Measurements from ENCODE around the gene PTPRD.

PTPRD gene

DNA sequence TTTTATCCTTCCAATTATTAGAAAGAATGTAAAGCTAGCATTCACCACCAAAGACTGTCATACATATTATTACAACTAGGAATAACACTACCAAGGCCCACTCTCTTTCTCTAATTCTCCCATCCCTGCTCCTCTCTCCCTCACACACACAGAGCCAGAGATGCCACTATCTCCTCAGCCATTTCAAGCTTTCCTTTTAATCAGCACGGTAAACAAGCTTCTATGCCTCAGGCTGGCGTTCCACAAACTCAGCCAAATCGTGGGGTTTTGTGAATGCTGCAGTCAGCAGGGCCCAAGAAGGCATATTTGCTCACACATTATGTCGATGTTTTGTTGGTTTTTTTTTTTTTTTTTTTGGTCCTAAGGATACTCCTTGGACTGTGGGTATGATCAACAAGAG, 1833.3 kb downstream of the PTPRD start:
- no peak for TF ChIP-seq EZH2phosphoT487 (IDR thresholded peaks at IDR 0.05; ENCODE audit: borderline replicate concordance, low read length)
- TF ChIP-seq, protein P1, sequence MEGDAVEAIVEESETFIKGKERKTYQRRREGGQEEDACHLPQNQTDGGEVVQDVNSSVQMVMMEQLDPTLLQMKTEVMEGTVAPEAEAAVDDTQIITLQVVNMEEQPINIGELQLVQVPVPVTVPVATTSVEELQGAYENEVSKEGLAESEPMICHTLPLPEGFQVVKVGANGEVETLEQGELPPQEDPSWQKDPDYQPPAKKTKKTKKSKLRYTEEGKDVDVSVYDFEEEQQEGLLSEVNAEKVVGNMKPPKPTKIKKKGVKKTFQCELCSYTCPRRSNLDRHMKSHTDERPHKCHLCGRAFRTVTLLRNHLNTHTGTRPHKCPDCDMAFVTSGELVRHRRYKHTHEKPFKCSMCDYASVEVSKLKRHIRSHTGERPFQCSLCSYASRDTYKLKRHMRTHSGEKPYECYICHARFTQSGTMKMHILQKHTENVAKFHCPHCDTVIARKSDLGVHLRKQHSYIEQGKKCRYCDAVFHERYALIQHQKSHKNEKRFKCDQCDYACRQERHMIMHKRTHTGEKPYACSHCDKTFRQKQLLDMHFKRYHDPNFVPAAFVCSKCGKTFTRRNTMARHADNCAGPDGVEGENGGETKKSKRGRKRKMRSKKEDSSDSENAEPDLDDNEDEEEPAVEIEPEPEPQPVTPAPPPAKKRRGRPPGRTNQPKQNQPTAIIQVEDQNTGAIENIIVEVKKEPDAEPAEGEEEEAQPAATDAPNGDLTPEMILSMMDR (IDR thresholded peaks at IDR 0.05; ENCODE audit: low read depth, low read length, poor library complexity, severe bottlenecking), result no peak
- H3K9me3 ChIP-seq (ENCODE audit: control insufficient read depth, insufficient read depth, low read length), result no peaks in the 10 kb centered on the region
- no peaks in the 10 kb centered on the region for H3F3A ChIP-seq (ENCODE audit: control insufficient read depth, insufficient read depth)
- H3K27ac ChIP-seq (ENCODE audit: low read depth, low read length), result no peak overlapping the region
- H3K9me2 ChIP-seq (replicated peaks; ENCODE audit: control insufficient read depth, low read length), result no peaks in the 10 kb centered on the region
- H3K36me3 ChIP-seq (ENCODE audit: control insufficient read depth, low read length), result no peaks in the 10 kb centered on the region
- H3K79me2 ChIP-seq (ENCODE audit: control insufficient read depth, low read length), result no peaks in the 10 kb centered on the region
- H3K4me2 ChIP-seq (ENCODE audit: low read length), result no peak overlapping the region
- no peaks in the 10 kb centered on the region for H3K4me1 ChIP-seq (ENCODE audit: control insufficient read depth, low read length)
- H3K4me3 ChIP-seq (ENCODE audit: low read length), result no peak overlapping the region
- no peaks in the 10 kb centered on the region for H3K27me3 ChIP-seq (ENCODE audit: control insufficient read depth, low read length)
- no peaks in the 10 kb centered on the region for H4K20me1 ChIP-seq (ENCODE audit: control insufficient read depth, insufficient read depth, low read depth, low read length)

GRCh38 chr9:8778356-8778755, 1834.4 kb downstream of the PTPRD start:
- no peaks in the 10 kb centered on the region for H3K9me3 ChIP-seq (ENCODE audit: control insufficient read depth, insufficient read depth, low read length)
- no peak overlapping the region for H3K27ac ChIP-seq (ENCODE audit: low read depth, low read length)
- H3F3A ChIP-seq (ENCODE audit: control insufficient read depth, insufficient read depth), result no peaks in the 10 kb centered on the region
- H3K4me3 ChIP-seq (ENCODE audit: low read length), result no peak overlapping the region
- H3K27me3 ChIP-seq (ENCODE audit: control insufficient read depth, low read length), result no peaks in the 10 kb centered on the region
- no peak overlapping the region for H3K4me2 ChIP-seq (ENCODE audit: low read length)
- H3K9me2 ChIP-seq (replicated peaks; ENCODE audit: control insufficient read depth, low read length), result no peaks in the 10 kb centered on the region
- H3K4me1 ChIP-seq (ENCODE audit: control insufficient read depth, low read length), result no peaks in the 10 kb centered on the region
- H3K36me3 ChIP-seq (ENCODE audit: control insufficient read depth, low read length), result no peaks in the 10 kb centered on the region
- no peak for TF ChIP-seq EZH2phosphoT487 (IDR thresholded peaks at IDR 0.05; ENCODE audit: borderline replicate concordance, low read length)
- TF ChIP-seq, protein P1 (IDR thresholded peaks at IDR 0.05; ENCODE audit: low read depth, low read length, poor library complexity, severe bottlenecking), result no peak
- no peaks in the 10 kb centered on the region for H4K20me1 ChIP-seq (ENCODE audit: control insufficient read depth, insufficient read depth, low read depth, low read length)
- H3K79me2 ChIP-seq (ENCODE audit: control insufficient read depth, low read length), result no peaks in the 10 kb centered on the region

DNA sequence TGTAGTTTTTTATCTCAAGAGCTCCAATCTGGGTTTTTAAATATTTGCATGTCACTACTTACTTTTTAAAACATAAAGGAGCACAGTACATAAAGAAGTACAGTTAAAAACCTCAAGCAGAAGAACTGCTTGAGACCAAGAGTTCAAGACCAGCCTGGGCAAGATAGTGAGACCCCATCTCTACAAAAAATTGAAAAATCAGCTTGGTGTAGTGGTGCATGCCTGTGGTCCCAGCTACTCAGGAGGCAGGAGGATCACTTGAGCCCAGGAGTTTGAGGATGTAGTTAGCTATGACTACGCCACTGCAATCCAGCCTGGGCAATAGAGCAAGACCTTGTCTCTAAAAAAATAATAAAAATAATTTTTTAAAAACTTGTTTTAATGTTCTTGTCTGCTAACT, 1840.5 kb downstream of the PTPRD start:
- Histone ChIP-seq H3K27ac (ENCODE audit: low read depth, low read length) (no peak overlapping the region), H3K4me1 (ENCODE audit: control insufficient read depth, low read length) (no peaks in the 10 kb centered on the region), H3K4me2 (ENCODE audit: low read length) (no peak overlapping the region), H3K79me2 (ENCODE audit: control insufficient read depth, low read length) (no peaks in the 10 kb centered on the region), H3K27me3 (ENCODE audit: control insufficient read depth, low read length) (no peaks in the 10 kb centered on the region), H3F3A (ENCODE audit: control insufficient read depth, insufficient read depth) (no peaks in the 10 kb centered on the region), H3K9me2 (replicated peaks; ENCODE audit: control insufficient read depth, low read length) (no peaks in the 10 kb centered on the region), H3K36me3 (ENCODE audit: control insufficient read depth, low read length) (no peaks in the 10 kb centered on the region), H3K9me3 (ENCODE audit: control insufficient read depth, insufficient read depth, low read length) (no peaks in the 10 kb centered on the region), H4K20me1 (ENCODE audit: control insufficient read depth, insufficient read depth, low read depth, low read length) (no peaks in the 10 kb centered on the region), H3K4me3 (ENCODE audit: low read length) (no peak overlapping the region)
- no peak for TF ChIP-seq EZH2phosphoT487 (IDR thresholded peaks at IDR 0.05; ENCODE audit: borderline replicate concordance, low read length)
- TF ChIP-seq, protein P1 (IDR thresholded peaks at IDR 0.05; ENCODE audit: low read depth, low read length, poor library complexity, severe bottlenecking), result no peak

DNA sequence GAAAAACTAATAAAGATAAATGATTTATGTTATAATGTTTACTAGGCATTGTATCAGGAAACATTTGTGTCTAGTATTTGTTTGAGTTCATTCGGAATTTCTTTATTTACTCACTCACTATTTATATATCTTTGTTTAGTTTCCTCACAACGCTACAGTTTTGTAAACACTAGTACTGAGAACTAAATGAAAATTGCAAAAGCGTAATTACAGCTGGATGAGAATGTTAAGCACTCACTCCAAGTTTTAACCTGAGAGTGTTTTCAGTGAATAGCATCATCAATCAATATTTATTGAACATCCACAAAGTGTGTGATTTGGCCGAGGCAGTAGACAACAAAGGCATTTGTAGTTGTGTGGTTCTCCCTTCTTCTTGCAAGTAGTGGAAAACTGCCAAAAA, 1843.6 kb downstream of the PTPRD start:
- H3K4me3 ChIP-seq (ENCODE audit: low read length), result no peak overlapping the region
- H3K79me2 ChIP-seq (ENCODE audit: control insufficient read depth, low read length), result no peaks in the 10 kb centered on the region
- no peaks in the 10 kb centered on the region for H3K9me3 ChIP-seq (ENCODE audit: control insufficient read depth, insufficient read depth, low read length)
- no peak overlapping the region for H3K27ac ChIP-seq (ENCODE audit: low read depth, low read length)
- no peak overlapping the region for H3K4me2 ChIP-seq (ENCODE audit: low read length)
- no peaks in the 10 kb centered on the region for H4K20me1 ChIP-seq (ENCODE audit: control insufficient read depth, insufficient read depth, low read depth, low read length)
- H3K36me3 ChIP-seq (ENCODE audit: control insufficient read depth, low read length), result no peaks in the 10 kb centered on the region
- H3F3A ChIP-seq (ENCODE audit: control insufficient read depth, insufficient read depth), result no peaks in the 10 kb centered on the region
- no peaks in the 10 kb centered on the region for H3K4me1 ChIP-seq (ENCODE audit: control insufficient read depth, low read length)
- TF ChIP-seq, protein P1 (IDR thresholded peaks at IDR 0.05; ENCODE audit: low read depth, low read length, poor library complexity, severe bottlenecking), result no peak
- TF ChIP-seq EZH2phosphoT487 (IDR thresholded peaks at IDR 0.05; ENCODE audit: borderline replicate concordance, low read length), result no peak
- H3K9me2 ChIP-seq (replicated peaks; ENCODE audit: control insufficient read depth, low read length), result no peaks in the 10 kb centered on the region
- H3K27me3 ChIP-seq (ENCODE audit: control insufficient read depth, low read length), result no peaks in the 10 kb centered on the region

All from DOHH2 (cell line).